GM21423 (cell line): Measurements from ENCODE around the gene MALT1.
"Not testable (repeated sequence)": the region's sequence is repeated elsewhere in the genome, so short reads cannot be mapped to it uniquely, and the experiment has no call there.

Experiments
- ATAC-seq: cut with Tn5 transposase; IDR thresholded peaks from one replicate; pipeline ENCODE4 v1.9.1; 2021; ENCODE audit warnings: mild to moderate bottlenecking, moderate library complexity; ENCODE audit not compliant: unreplicated experiment

The MALT1 gene

GRCh38 chr18:58770601-58771000, 99.3 kb downstream of the MALT1 start:
- ATAC-seq: no peak

- ATAC-seq: no peak
These were observed 100.9 kb downstream of the MALT1 start for GRCh38 chr18:58772161-58772560.

- no peak for ATAC-seq
These were observed 104.8 kb downstream of the MALT1 start for GRCh38 chr18:58776084-58776483.

GRCh38 chr18:58776541-58776940, 105.3 kb downstream of the MALT1 start:
- not testable (repeated sequence) for ATAC-seq

GRCh38 chr18:58777471-58777870, 106.2 kb downstream of the MALT1 start:
- no peak for ATAC-seq

- no peak for ATAC-seq
These were observed 108.3 kb downstream of the MALT1 start for GRCh38 chr18:58779529-58779928.

GRCh38 chr18:58780045-58780444, 108.8 kb downstream of the MALT1 start:
- no peak for ATAC-seq

GRCh38 chr18:58781627-58782194, 110.4 kb downstream of the MALT1 start:
- ATAC-seq: peak; percentile 75

GRCh38 chr18:58784601-58785137, 113.4 kb downstream of the MALT1 start:
- ATAC-seq: no peak

- ATAC-seq: no peak
These were observed 114.0 kb downstream of the MALT1 start for GRCh38 chr18:58785171-58785805.

GRCh38 chr18:58785870-58786269, 114.6 kb downstream of the MALT1 start:
- ATAC-seq: no peak

GRCh38 chr18:58787536-58788149, 116.4 kb downstream of the MALT1 start:
- ATAC-seq: no peak

- ATAC-seq: no peak
These were observed 117.2 kb downstream of the MALT1 start for GRCh38 chr18:58788470-58788869.

- no peak for ATAC-seq
These were observed 118.0 kb downstream of the MALT1 start for GRCh38 chr18:58788971-58789875.

GRCh38 chr18:58789876-58790240, 118.6 kb downstream of the MALT1 start:
- no peak for ATAC-seq

- peak; percentile 86 for ATAC-seq
These were observed 120.8 kb downstream of the MALT1 start for GRCh38 chr18:58792086-58792485.

GRCh38 chr18:58793361-58793760, 122.1 kb downstream of the MALT1 start:
- ATAC-seq: no peak

GRCh38 chr18:58796220-58796619, 125.0 kb downstream of the MALT1 start:
- no peak for ATAC-seq

GRCh38 chr18:58800582-58800981, 129.3 kb downstream of the MALT1 start:
- ATAC-seq: peak; percentile 83

- no peak for ATAC-seq
These were observed 131.7 kb downstream of the MALT1 start for GRCh38 chr18:58802959-58803358.

GRCh38 chr18:58803978-58804377, 132.7 kb downstream of the MALT1 start:
- no peak for ATAC-seq
